Epithelial cell of esophagus (primary cell): Measurements from ENCODE around the gene DUS3L.
"Not testable (repeated sequence)": the region's sequence is repeated elsewhere in the genome, so short reads cannot be mapped to it uniquely, and the experiment has no call there.

Experiments
- DNase-seq: peaks from one replicate; pipeline ENCODE4 v3.0.0; 2010; ENCODE audit warnings: low read depth
- H3K4me3 ChIP-seq: 2 replicates; pipeline ENCODE4 v1.5.1; 2011; ENCODE audit warnings: mild to moderate bottlenecking, low read length, control low read depth
- TF ChIP-seq, protein P1 (sequence below): IDR thresholded peaks from 2 replicates; pipeline ENCODE4 v1.5.1; 2011; ENCODE audit warnings: low read depth, mild to moderate bottlenecking, low read length, control low read depth, inconsistent platforms; ENCODE audit not compliant: insufficient read depth; ENCODE audit errors: missing control alignments

DUS3L gene

DNA sequence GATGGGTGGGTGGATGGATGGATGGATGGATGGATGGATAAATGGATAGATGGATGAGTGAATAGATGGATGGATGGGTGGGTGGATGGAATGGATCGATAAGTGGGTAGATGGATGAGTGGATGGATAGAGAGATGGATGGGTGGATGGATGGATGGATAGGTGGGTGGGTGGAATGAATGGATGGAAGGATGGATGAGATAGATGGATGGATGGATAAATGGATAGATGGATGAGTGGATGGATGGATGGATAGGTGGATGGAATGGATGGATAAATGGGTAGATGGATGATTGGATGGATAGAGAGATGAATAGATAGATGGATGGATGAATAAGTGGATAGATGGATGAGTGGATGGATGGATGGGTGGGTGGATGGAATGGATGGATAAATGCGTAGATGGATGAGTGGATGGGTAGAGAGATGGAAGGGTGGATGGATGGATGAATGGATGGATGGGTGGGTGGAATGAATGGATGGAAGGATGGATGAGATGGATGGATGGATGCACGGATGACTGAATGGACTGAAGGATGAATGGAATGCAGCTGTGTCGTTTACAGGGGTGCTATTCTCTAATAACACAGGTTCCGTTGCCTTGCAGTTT is 28.2 kb downstream of the DUS3L start:
- TF ChIP-seq, protein P1, sequence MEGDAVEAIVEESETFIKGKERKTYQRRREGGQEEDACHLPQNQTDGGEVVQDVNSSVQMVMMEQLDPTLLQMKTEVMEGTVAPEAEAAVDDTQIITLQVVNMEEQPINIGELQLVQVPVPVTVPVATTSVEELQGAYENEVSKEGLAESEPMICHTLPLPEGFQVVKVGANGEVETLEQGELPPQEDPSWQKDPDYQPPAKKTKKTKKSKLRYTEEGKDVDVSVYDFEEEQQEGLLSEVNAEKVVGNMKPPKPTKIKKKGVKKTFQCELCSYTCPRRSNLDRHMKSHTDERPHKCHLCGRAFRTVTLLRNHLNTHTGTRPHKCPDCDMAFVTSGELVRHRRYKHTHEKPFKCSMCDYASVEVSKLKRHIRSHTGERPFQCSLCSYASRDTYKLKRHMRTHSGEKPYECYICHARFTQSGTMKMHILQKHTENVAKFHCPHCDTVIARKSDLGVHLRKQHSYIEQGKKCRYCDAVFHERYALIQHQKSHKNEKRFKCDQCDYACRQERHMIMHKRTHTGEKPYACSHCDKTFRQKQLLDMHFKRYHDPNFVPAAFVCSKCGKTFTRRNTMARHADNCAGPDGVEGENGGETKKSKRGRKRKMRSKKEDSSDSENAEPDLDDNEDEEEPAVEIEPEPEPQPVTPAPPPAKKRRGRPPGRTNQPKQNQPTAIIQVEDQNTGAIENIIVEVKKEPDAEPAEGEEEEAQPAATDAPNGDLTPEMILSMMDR = no peak
- H3K4me3 ChIP-seq = no peak overlapping the region
- no peak for DNase-seq

DNA sequence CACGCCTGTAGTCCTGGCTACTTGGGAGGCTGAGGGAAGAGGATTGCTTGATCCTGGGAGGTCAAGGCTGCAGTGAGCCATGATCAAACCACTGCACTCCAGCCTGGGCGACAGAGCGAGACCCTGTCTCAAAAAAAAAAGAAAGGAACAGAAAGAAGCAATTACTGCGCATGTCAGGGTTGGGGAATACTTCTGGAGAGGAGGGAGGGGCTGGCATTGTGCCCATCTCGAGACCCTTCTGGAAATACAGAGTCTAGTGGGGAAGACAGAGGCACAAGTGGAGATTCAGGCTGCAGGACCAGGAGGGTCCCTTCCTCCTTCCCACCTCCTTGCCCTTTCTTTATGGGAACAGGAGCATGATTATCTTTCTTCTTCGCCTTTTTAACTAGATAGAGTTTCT is 37.2 kb downstream of the DUS3L start:
- TF ChIP-seq, protein P1 = no peak
- DNase-seq = no peak
- no peak overlapping the region for H3K4me3 ChIP-seq

DNA sequence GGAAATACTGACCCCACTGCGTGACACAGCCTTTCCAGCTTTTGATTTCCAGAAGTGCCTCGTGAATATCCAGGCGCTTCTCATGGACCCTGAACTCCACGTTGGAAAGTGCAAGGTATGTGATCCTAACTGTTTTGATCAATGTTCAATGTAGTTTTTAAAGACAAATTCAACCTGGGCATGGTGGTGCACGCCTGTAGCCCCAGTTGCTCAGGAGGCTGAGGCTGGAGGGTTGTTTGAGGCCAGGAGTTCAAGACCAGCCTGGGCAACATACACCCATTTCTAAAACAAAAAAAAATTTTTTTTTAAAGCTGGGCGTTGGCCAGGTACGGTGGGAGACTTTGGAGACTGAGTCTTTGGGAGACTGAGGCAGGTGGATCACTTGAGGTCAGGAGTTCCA is 39.3 kb downstream of the DUS3L start:
- no peak overlapping the region for H3K4me3 ChIP-seq
- no peak for DNase-seq
- TF ChIP-seq, protein P1 = no peak

DNA sequence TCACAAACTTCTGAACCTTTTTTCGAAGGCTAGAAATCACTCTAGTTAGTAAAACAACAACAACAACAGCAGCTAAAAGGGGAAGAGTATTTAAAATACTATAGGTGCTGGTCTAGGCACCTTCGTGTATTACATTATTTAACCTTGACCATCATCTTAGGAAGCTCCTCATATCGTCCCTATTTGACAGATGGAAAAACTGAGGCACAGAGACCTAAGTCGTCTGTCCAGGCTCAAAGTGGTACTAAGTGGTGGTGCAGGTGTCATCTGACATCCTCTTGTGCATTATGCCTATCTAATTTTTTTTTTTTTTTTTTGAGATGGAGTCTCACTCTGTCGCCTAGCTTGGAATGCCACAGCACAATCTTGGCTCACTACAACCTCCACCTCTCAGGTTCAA is 41.5 kb downstream of the DUS3L start:
- TF ChIP-seq, protein P1 = no peak
- no peak for DNase-seq
- no peak overlapping the region for H3K4me3 ChIP-seq

DNA sequence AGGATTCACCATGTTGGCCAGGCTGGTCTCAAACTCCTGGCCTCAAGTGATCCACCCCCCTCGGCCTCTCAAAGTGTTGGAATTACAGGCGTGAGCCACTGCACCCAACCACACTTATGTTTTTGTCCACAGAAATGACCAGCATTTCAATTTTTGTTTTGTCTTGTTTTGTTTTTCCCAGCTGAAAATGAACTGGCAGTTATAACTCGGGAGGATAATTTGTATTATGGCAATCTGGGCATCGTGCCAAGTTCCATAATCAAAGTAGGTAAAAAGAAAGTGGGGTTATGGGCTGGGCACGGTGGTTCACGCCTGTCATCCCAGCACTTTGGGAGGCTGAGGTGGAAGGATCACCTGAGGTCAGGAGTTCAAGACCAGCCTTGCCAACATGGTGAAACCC is 42.0 kb downstream of the DUS3L start:
- DNase-seq, H3K4me3 ChIP-seq: not testable (repeated sequence)

DNA sequence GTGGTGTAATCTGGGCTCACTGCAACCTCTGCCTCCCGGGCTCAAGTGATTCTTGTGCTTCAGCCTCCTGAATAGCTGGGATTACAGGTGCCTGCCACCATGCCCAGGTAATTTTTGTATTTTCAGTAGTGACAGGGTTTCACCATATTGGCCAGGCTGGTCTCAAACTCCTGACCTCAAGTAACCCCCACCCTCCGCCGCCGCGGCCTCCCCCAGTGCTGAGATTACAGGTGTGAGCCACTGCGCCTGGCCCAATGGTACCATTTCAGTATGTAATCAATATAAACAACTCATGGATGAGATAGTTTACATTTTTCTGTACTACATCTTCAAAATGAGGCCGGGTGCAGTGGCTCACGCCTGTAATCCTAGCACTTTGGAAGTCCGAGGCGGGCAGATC is 46.0 kb downstream of the DUS3L start:
- H3K4me3 ChIP-seq, DNase-seq: not testable (repeated sequence)

DNA sequence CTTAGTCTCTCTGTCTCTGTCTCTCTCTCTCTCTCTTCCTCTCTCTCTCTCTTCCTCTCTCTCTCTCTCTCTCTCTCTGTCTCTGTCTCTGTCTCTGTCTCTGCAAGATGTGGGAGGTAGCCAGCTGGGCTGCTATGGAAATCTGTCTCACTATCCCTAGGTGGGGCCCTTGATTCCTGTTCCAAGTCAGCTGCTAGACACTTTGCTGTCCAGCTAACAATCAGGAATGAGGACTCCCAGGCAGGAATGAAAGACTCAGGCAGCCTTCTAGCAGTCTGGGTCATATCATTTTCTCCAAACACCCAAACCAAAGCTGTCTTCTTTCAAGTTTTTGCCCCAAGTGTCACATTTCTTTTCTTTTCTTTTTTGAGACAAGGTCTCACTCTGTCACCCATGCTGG is 47.3 kb downstream of the DUS3L start:
- H3K4me3 ChIP-seq = no peak overlapping the region
- TF ChIP-seq, protein P1 = no peak
- no peak for DNase-seq

DNA sequence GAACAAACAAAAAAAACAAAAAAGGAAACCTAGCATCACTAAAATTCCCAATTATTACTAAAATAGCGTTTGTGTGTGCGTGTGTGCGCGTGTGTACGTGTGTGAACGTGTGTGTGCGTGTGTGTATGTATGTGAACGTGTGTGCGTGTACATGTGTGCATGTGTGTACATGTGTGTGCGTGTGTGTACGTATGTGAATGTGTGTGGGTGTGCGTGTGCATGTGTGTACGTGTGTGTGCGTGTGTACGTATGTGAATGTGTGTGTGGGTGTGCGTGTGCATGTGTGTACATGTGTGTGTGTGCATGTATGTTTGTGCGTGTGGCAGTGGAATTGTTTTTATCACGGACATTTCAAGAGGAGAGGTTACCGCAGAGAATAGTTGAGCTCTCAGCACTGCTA is 48.9 kb downstream of the DUS3L start:
- TF ChIP-seq, protein P1 = no peak
- DNase-seq = no peak

More for the DNA sequence above, 48.9 kb downstream of the DUS3L start:
- no peak overlapping the region for H3K4me3 ChIP-seq
